Measurements from ENCODE around the gene RAP2A.

- TF ChIP-seq EZH2 (IDR thresholded peaks at IDR 0.05; ENCODE audit: insufficient read depth, low read length) = no peak
- no peak for TF ChIP-seq CTCF (IDR thresholded peaks at IDR 0.05; ENCODE audit: insufficient read depth, low read depth, low read length)
These were observed 59.5 kb downstream of the RAP2A start for GRCh38 chr13:97493456-97493855.
